HG03565 (cell line): ENCODE measurements around the gene RAB11FIP4.

Source experiments
- ATAC-seq: cut with Tn5 transposase; IDR thresholded peaks from one replicate; pipeline ENCODE4 v1.9.1; 2021; ENCODE audit warnings: mild to moderate bottlenecking, moderate library complexity; ENCODE audit not compliant: unreplicated experiment

The RAB11FIP4 gene

DNA sequence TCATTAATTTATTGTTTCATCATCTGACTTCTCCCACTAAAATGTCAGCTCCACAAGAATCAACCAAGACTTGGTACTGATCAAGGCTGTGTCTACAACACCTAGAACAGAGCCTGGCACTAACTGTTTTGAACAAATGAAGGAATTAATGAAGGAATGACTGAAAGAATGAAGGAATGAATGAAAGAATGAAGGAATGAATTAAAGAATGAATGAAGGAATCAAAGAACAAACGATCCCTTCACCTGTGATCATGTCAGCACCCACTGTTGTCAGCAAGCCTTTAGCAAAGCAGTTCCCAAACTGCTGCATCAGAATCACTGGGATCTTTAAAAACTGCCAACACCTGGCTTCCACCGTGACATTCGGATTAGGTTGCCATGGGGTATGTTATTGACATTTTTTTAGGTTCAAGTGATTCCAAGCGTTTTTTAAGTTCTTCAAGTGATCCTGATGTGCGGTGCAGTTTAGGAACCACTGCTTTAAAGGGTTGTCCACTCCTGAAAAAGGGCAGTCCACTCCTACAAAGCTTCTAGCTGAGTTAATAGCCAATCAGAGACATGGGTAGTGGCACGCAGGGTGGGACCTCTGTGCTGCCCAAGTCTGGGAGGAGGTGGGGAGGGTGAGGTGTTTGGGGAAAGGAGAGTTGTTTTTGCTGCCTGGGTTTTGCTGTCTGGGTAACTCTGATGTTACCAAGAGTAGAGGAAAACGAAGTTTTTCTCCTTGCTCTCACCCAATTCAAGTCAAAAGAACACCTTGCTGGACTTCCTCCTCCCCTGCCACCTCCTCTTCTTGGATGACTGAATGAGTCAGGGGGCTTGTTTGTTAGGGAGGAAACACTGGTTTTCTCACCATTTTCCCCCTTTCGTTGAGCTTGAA is 89.7 kb downstream of the RAB11FIP4 start:
- ATAC-seq: no peak

DNA sequence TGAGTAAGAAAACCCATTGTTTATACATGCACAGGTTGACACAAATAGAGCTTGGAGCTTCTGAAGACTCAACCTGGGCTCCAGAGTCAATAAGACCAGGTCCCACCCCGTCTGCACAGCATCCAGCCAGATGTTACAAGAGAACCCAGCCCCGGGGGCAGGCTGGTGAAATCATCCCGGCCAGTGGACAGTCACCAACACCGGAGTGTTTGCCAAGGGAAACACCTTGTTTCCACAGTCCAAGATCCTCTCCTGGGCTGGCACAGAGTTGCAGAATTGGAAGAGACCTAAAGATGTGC is 90.3 kb downstream of the RAB11FIP4 start:
- no peak for ATAC-seq

DNA sequence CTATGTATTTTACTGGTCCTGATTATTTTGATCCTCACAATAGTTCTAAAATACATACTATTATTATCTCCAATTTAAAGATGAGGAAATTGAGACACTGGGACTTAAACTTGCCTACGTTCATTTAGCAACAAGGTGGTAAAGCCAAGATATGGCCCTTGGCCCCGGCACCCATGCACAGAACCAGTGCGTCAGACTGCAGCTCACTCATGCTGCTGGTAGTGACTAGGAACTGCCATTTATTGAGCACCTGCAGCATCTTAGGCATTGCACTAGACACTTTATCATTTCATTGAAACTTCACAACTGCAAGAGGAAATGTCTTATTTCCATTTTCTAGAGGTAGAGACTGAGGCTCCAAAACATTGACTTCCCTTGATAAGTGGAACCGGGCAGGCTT is 93.3 kb downstream of the RAB11FIP4 start:
- ATAC-seq: no peak

DNA sequence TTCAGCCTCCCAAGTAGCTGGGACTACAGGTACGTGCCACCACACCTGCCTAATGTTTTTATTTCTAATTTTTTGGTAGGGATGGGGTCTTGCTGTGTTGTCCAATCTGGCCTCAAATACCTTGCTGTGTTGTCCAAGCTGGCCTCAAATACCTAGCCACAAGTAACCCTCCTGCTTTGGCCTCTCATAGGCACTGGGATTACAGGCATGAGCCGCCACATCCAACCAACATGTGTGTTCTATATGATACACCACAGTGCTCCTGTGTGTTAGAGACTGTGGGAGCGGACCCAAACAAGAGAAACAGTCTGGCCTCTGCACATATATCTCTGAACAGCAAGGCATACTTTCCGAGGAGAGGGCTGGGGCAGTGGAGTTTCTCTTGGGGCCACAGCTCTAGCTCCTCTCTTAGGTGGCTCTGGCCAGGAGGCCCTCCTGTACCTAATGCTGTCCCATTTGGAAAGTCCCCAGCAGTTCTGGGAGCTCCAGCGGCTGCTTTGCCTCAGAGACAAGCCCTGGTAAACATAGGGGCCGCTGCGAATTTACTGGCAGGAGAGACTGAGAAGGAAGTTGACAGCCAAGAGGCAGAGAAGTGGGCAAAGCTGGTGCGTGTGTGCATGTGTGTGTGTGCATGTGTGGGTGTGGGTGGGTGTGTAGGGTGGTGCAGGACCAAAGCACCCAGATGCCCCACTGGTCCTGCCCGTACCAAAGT is 95.0 kb downstream of the RAB11FIP4 start:
- no peak for ATAC-seq

DNA sequence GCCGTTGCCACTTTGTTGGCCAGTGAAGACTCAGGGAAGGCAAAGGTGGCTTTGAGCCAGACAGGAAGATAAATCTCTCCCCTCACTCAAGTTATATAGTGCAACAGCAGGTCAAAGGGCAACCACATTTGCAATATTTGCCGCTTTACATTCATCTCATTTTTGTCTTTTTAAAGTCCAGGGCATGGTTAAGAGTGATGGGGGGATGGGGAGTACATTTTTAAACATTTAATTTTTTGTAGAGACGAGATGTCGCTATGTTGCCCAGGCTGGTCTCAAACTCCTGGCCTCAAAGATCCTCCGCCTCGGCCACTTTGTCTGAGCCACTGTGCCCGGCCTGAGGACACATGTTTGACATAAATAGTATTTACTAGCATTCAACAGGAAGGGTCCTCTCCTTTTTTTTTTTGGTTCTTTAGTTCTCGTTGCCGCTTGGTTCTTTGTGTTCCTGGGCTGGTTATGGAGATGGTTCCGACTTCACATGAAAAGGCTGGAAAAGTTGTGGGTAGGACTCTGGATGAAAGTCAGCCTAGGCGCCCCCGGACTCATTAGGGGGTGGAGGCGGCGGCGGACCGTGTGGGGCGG is 95.7 kb downstream of the RAB11FIP4 start:
- ATAC-seq: no peak

DNA sequence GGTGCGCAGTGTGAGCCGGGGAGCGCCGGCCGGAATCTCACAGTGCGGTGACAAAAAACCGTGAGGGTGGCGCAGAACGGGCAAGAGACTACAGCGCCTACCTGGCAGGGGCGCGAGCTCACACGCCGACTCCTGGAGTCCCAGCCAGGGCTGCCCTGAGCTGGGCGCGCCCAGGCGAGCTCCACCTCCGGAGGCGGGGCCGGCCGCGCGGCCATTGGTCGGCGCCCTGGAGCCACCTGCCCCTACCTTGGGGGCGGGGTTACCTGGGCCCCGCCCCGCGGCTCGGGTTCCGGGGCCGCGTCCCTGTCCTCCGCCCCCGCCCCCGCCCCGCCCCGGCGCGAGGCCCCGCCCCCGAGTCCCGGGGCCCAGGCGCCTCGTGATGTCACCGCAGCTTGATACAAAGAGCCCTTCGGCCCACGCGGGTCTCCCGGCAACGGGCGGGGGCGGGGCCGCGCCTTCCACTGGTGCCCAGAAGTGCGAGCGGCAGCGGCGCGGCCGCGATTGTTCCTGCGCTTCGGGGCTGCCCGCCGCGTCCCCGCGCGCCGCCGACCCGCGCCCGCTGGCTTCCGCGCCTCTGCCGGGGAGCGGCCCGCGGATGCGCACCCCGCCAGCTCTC is 96.3 kb downstream of the RAB11FIP4 start:
- peak; percentile 51 for ATAC-seq

DNA sequence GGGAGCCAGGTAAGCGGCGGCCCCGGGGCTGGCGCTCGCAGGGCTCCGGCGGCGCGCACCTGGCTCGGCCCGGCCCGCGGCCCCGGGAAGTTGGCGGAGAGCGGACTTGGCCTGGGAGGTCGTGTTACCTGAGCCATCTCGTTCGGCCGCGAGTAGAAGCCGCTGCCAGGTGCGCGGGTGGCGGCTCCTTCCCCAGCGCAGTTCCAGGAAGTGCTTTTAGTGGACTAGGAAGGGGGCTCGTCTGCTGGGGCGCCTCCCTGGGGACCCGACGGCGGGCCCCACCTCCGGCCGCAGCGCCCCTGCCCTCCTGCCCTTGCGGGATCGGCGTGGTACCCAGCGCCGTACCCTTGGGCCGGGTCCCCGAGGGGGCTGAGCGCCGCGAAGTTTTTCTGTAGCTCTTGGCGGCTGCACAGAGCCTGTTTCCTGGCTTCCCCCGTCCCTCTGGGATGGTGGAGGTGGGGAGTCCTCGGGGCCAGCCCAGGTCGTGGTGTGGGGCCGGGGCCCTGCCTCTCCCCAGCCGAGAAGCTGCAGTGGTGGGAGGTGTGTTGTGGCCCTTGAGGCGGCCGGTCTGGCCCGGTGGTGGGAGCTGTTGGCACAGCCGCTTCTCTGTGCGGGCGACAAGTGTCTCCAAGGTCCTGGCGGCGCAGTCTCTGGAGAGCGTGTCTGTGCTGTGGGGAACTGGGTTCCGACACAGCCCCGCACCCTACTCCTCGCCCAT is 96.9 kb downstream of the RAB11FIP4 start:
- ATAC-seq: peak; percentile 9

DNA sequence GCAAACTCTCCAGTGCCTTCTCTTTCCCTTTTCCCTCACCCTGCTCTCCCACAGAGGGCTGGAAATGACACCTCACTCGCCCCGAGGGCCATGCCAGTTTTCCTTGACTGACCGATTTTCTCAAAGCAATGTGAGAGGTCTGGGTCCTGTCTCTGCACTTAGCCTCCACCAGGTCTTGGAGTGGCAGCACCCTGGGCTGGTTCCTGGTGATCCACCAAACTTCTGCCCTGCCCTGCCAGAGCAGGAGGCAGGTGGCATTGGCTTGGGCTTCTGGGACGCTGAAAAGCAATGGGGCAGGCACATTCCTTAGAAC is 97.5 kb downstream of the RAB11FIP4 start:
- ATAC-seq: no peak

DNA sequence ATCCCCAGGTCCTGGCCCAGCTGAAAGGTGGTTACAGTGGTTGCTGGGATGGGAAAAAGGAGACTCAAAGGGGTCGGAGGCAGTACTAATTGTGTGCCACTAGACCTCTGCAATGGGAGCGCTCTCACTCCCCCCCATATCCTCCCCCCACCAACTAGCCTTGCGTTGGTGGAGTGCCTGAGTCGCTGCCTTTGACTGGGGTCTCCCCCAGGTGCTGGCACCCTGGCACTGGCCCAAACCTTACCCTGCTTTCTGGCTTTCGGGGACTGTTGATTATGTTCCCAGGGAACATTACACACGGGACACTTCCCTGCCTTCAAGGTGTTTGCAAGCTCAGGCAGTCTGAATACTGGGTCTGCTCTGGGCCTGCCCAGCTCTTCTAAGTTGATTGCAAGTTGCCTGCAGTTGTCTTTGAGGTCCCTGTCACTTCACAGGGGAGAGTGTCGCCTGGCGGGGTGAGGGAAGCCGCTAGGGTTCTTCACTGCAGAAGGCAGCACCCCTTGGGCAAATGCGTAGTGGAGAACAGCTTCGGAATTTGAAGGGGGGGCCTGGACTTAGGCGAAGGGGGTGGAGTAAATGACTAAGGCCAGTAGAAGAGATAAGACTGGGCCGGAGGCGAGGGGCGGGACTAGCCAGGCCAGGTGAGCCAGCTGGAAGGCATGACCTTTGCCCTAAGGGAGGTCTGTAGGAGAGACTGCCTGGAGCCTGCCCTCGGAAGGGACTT is 98.0 kb downstream of the RAB11FIP4 start:
- ATAC-seq: no peak

DNA sequence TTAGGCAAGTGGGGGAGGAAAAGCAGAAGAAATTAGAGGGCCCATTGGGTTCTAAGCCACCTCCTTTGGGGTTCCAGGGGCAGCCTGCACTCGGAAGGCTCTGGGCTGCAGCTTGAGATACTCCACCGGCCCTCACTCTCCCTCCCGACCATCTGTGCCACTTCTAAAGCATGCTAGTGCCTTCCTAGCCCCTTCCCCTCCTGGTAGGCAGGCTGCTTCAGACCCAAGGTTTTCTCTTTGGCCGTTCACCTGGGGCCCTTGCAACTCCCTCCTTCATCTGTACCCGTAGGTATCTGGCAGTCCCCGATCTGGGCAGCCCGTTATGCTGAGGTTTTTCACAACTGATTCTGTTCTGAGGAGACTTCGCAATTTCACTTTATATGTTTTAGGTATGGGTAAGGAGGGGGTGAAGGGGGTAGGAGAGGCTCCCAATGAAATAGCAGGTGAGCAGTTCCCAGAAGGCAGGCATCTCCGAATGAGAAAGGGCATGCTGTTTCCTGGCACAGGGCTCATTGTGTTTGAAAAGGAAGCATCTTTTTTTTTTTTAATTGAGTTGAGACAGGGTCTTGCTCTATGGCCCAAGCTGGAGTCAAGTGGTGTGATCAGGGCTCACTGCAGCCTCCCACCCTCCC is 98.7 kb downstream of the RAB11FIP4 start:
- ATAC-seq: no peak

DNA sequence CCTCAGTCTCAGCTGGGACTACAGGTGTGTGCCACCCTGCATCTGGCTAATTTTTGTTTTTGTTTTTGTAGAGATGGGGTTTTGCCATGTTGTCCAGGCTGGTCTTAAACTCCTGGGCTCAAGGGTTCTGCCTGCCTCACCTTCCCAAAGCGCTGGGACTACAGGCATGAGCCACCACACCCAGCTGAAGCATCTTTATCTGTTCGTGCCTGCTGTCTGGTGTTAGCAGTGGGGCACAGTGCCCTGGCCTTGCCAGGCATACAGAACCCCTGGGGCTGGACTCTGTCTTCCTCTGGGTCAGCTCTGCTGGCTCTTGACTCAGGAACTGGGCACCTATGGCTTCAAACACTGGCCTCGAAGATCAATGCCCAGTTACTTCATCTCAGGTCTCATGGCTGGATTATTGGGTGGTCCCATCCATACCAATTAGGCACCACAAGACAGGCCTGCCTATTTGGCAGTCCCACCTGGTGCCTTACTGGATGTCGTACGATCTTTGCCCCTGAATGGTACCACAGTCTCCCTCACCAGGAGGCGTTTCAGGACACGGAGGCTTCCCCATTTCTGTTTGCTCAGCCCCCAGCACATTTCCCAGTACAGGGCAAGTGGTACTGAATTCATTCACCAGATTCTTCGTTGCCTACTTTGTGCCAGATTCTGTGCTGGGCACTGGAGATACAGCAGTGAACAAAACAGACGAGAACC is 99.3 kb downstream of the RAB11FIP4 start:
- no peak for ATAC-seq

DNA sequence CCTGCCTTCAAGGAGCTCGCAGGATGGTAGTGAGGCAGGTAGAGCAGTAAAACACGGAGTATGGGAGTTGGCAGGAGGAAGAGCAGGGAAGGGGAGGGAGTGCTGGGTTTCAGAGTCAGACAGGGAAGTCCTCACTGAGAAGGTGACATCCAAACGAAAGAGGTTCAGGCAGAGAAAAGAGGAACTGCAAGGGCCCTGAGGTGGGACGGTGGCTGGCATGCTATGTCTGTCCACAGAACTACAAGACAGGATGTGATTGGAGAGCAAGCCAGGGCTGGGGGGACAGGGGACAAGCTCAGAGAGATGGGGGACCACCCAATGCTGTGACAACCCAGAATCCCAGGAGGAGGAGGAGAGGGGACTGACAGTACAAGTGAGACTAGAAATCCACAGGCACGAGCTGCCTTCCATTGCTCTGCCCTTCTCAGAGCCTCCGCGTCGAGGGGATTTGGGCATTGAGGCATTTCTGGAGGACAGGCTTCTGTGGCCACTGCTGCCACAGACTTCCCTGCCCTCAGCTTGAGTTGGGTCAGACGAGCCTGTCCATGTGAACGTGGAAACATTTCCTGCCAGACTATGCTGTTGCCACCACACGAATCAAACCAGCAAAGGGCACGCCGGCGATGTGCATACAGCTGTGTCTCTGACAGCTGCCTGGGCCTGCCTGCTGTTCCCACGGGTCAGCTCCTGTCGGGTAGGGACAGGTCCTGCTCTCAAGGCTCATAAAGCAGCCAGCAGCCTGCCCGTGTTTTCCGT is 100.1 kb downstream of the RAB11FIP4 start:
- no peak for ATAC-seq

DNA sequence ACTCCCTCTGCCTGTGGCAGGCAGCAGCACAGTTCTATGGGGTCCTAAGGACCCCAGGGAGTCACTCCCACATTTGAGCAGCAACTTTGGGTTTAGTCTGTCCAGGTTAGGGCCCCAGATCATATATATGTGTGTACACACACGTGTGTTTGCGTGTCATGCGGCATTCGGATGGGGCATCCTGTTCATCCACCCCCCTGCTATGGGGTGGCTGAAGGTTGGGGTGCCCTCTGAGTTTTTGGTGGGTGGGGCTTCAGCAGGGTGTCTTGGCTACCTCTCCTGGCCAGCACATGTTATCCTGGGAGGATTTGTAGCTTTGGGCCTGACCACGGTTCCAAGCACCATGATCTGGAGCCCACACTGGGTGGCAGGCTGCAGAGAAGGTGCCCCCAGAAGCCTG is 100.7 kb downstream of the RAB11FIP4 start:
- ATAC-seq: no peak

DNA sequence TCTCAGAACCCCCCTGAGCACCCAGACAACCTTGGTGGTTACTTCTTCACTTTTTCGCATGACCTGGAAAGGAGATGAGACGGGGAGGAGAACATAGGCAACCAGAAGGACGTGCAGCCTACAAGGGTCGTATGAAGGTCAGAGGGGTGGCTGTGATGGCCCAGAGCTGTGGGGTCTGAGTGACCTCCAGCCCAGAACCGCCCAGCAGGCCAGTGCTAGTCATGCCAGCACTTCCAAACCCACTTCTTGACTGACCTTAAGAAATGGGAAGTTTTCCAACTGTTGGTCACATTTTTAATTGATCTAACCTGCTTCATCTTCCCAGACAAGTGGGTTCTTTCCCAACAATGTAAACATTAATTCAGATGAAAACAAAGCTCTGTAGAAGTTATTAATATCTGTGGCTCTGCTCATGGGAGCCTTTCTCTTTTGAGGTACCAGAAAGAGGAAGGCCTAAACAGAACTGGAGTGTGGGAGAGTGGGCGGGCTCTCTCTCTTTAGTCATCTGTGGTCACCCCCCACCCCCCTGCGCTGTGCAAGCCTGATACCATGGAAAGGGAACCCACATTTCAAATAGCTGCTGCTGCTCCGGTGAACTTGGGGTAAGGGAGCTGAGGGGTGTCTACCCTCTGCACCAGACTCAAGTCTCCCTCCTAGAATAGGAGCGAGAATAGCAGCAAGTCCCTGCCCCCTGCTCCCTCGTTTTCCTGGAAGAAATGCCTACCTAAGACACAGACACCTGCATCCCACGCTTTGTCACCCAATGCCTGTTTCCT is 101.6 kb downstream of the RAB11FIP4 start:
- peak; percentile 29 for ATAC-seq

DNA sequence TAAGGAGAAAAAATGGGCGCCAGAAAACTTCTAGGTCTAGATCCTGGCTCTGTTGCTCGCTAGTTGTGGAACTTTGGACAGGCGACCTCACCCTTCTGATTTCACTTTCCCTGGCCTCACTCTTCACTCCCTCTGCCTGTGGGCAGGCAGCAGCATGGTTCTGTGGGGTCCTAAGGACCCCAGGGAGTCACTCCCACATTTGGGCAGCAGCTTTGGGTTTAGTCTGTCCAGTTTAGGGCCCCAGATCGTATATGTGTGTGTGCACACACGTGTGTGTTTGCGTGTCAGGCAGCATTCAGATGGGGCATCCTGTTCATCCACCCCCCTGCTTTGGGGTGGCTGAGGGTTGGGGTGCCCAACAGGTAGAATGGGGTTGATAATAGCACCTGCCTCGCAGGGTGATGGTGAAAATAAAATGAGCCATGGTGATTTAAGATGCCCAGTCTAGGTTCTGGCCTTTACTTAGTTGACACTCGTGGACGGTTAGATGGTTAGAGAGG is 102.2 kb downstream of the RAB11FIP4 start:
- no peak for ATAC-seq

DNA sequence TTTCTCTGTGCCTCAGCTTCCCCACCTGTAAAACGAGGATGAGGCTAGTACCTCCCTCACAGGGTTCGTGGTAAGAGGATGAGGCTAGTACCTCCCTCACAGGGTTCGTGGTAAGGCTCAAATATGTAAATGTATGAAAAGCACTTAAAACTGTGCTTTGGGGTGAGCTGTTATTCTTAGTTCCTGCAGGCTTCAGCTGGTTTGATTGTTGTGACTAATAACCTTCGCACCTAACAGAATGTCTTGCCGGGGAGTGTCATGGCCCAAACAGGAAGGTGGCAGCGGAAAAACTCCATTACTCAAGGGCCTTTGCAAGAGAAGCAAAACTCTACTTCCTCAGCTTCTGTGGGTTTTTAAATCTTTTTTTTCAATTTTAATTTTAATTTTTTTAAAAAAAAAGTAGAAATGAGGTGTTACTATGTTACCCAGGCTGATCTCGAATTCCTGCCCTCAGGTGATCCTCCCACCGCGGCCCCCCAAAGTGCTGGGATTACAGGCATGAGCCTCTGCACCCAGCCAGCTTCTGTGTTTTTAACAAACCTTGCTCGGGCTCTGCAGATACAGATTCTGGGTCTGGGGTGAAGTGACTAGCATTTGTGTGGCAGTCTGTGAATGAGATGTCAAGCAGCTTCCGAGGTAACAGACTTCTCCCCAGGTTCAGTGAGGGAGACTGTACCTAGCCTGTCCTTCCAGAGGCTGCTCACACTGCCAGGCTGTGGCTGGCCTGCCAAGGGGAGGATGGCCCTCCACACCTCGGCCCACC is 103.0 kb downstream of the RAB11FIP4 start:
- ATAC-seq: peak; percentile 42
